SW 1271 (cell line): ENCODE measurements around the gene KCNK16.
A peak's percentile ranks its signal among the peaks of the same experiment; 100 is the strongest.

Experiments used
- DNase-seq, 2 experiments: peaks; one replicate each; lab custom pipeline; 2025; lab: John Stamatoyannopoulos, UW

Gene KCNK16

GRCh38 chr6:39322306-39322850 is at the start of gene KCNK16:
Gene KCNK16 (minus strand): TSS chr6:39322702. CDS start chr6:39322540, 162 bp downstream.
- DNase-seq, result no peak

GRCh38 chr6:39370390-39370789 is 47.9 kb upstream of the KCNK16 start:
- no peak for DNase-seq

- no peak for DNase-seq
Measured at GRCh38 chr6:39369987-39370386, 47.5 kb upstream of the KCNK16 start.

GRCh38 chr6:39367700-39368099 is 45.2 kb upstream of the KCNK16 start:
- DNase-seq, result no peak

GRCh38 chr6:39366931-39367618 is 44.6 kb upstream of the KCNK16 start:
- no peak for DNase-seq

GRCh38 chr6:39365281-39366074 is 43.0 kb upstream of the KCNK16 start:
- DNase-seq, result no peak

- DNase-seq, result no peak
Measured at GRCh38 chr6:39363280-39363679, 40.8 kb upstream of the KCNK16 start.

- DNase-seq, result peak in 1 of 2 experiments; percentile 19
Measured at GRCh38 chr6:39362487-39362865, 40.0 kb upstream of the KCNK16 start.

GRCh38 chr6:39361657-39362486 is 39.4 kb upstream of the KCNK16 start:
- peak in 1 of 2 experiments; percentile 37 for DNase-seq

- no peak for DNase-seq
Measured at GRCh38 chr6:39360378-39360777, 37.9 kb upstream of the KCNK16 start.

GRCh38 chr6:39357998-39358686 is 35.6 kb upstream of the KCNK16 start:
- peak in 1 of 2 experiments; percentile 16 for DNase-seq

GRCh38 chr6:39353698-39354315 is 31.3 kb upstream of the KCNK16 start:
- no peak for DNase-seq

GRCh38 chr6:39350723-39351505 is 28.4 kb upstream of the KCNK16 start:
- DNase-seq, result no peak

- no peak for DNase-seq
Measured at GRCh38 chr6:39348740-39349139, 26.2 kb upstream of the KCNK16 start.

- DNase-seq, result peak; percentile 12 to 47
Measured at GRCh38 chr6:39347906-39348585, 25.5 kb upstream of the KCNK16 start.

- DNase-seq, result no peak
Measured at GRCh38 chr6:39347206-39347605, 24.7 kb upstream of the KCNK16 start.

- DNase-seq, result peak in 1 of 2 experiments; percentile 18
Measured at GRCh38 chr6:39344821-39345280, 22.3 kb upstream of the KCNK16 start.

GRCh38 chr6:39343396-39343870 is 20.9 kb upstream of the KCNK16 start:
- DNase-seq, result no peak

- DNase-seq, result no peak
Measured at GRCh38 chr6:39342692-39343395, 20.3 kb upstream of the KCNK16 start.
